Upper lobe of left lung (tissue), 4 donors: ENCODE results near the gene TM4SF5.

Source experiments
- EP300 ChIP-seq, 4 donors: sonication (generic); formaldehyde crosslinking; IDR thresholded peaks; one replicate each; pipeline ENCODE4 v1.5.1; 2017; ENCODE audit warnings: antibody characterized with exemption in 4 of 4, control low read depth in 2 of 4
- TF ChIP-seq, protein P1 (sequence below), 6 experiments: fragments of 450-650 bp in 4 of 6; fragments of 200-600 bp in 2 of 6; sonication (generic) in 2 of 6; IDR thresholded peaks; one replicate each; pipeline ENCODE4 v1.5.1; 2016 to 2019; ENCODE audit warnings: antibody characterized with exemption in 6 of 6

DNA sequence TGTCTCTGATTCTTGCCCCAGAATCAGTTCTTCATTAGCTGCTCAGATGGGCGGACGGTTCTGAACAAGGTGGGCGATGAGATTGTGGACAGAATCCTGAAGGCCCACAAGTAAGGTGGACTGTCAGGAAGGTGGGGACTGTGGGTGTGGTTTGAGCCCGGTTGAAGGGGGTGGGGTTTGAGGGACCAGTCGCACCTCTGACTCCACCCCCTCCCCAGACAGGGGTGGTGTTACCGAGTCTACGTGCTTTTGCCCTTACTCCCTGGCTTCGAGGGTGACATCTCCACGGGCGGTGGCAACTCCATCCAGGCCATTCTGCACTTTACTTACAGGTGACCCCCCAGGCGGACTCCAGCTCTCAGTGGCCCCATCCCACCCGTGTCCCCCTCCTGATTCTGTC lies 46.6 kb downstream of the TM4SF5 start:
- TF ChIP-seq, protein P1, sequence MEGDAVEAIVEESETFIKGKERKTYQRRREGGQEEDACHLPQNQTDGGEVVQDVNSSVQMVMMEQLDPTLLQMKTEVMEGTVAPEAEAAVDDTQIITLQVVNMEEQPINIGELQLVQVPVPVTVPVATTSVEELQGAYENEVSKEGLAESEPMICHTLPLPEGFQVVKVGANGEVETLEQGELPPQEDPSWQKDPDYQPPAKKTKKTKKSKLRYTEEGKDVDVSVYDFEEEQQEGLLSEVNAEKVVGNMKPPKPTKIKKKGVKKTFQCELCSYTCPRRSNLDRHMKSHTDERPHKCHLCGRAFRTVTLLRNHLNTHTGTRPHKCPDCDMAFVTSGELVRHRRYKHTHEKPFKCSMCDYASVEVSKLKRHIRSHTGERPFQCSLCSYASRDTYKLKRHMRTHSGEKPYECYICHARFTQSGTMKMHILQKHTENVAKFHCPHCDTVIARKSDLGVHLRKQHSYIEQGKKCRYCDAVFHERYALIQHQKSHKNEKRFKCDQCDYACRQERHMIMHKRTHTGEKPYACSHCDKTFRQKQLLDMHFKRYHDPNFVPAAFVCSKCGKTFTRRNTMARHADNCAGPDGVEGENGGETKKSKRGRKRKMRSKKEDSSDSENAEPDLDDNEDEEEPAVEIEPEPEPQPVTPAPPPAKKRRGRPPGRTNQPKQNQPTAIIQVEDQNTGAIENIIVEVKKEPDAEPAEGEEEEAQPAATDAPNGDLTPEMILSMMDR (IDR thresholded peaks at IDR 0.05) = no peak
- no peak for TF ChIP-seq EP300 (IDR thresholded peaks at IDR 0.05)
